Esophagus muscularis mucosa (tissue), 4 donors: ENCODE results near the gene RSBN1L.

Experiments used
- CTCF ChIP-seq, 3 experiments: fragments of 200-600 bp in 2 of 3; fragments of 450-650 bp in 1 of 3; sonication (generic) in 2 of 3; IDR thresholded peaks; one replicate each; pipeline ENCODE4 v1.5.1; 2017 to 2019; ENCODE audit warnings: antibody characterized with exemption in 3 of 3, mild to moderate bottlenecking in 2 of 3, moderate library complexity in 1 of 3
- EP300 ChIP-seq: sonication (generic); formaldehyde crosslinking; IDR thresholded peaks from one replicate; pipeline ENCODE4 v1.6.1; 2017; ENCODE audit warnings: antibody characterized with exemption
- POLR2AphosphoS5 ChIP-seq, 2 donors: sonication (generic); formaldehyde crosslinking; IDR thresholded peaks; one replicate each; pipeline ENCODE4 v1.6.1; 2017; ENCODE audit warnings: antibody characterized with exemption in 2 of 2

GRCh38 chr7:77653572-77653971 lies 42.7 kb upstream of the RSBN1L start:
- no peak for TF ChIP-seq POLR2AphosphoS5 (IDR thresholded peaks at IDR 0.05)
- TF ChIP-seq CTCF (IDR thresholded peaks at IDR 0.05): no peak
- TF ChIP-seq EP300: no peak
